SK-N-MC (cell line): Measurements from ENCODE around the gene CREB5.

Source experiments
- EZH2 ChIP-seq: fragments of 200-600 bp; sonication (generic); IDR thresholded peaks from one replicate; pipeline ENCODE4 v1.6.1; 2017; ENCODE audit warnings: antibody characterized with exemption
- POLR2AphosphoS5 ChIP-seq: IDR thresholded peaks from 2 replicates; pipeline ENCODE4 v1.6.1; 2012; ENCODE audit warnings: mild to moderate bottlenecking, low read depth, low read length, borderline replicate concordance

DNA sequence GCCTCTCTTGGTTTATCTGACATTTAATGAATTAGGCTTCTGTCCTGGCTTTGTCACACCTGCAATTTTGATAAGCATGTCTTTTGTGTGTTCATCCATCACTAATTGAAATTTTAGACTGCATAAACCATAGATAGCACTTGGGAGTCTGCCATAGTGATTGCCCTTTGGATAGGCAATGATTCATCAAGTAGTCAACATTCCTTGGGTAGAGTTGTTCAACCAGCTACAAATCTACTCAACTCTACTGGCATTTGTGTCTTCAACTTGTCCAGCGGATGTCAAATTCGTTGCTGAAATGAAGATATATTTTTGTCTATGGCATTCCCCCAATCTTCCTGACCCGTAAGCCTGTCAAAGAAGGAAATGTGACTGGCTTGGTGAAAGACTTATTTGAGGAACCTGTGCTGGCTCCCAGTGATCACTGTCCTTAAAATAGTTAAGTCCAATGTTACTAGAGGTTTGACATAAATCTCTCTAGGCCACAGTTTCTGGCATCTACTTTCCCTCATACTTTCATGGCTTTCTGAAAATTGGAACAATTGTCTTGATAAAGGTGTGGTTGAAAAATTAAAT, 33.7 kb upstream of the CREB5 start:
- TF ChIP-seq EZH2 (no peak), POLR2AphosphoS5 (no peak)
